ENCODE measurements around the gene TXNDC16. TPM values are rescaled to one million over a fixed set of nuclear protein-coding genes. Genes with fewer than 3 reads are reported as not detected.

The TXNDC16 gene
- total RNA-seq, 2 experiments from 2014 or later: 21.6 to 26.5 TPM

- no TSS peak for BruUV-seq (replicated peaks)
- no peak overlapping the region for H2AFZ ChIP-seq (ENCODE audit: low read length)
These were observed 90.6 kb downstream of the TXNDC16 start for GRCh38 chr14:52461721-52462120.

DNA sequence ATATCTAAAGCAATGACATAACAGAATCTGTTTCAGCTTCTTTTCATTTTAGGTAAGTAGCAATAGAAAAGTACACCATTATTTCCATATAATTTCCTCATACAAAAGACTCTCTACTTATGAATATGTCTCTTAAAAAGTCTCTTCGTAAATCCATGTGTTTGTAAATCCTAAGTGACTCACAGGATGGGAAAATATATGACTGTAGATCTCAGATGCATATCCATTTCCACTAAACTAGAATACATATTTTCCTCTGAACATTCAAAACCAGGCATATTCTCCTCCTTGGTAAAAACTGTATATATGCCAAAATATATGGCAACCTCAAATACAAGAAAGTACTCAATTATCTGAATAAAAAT is 93.6 kb downstream of the TXNDC16 start:
- CTCF ChIA-PET (ENCODE audit: unreplicated experiment): no interaction called here
- intact Hi-C loops (cut with micrococcal nuclease; ENCODE audit: unreplicated experiment): no loop called here
- TF ChIP-seq EZH2phosphoT487 (IDR thresholded peaks at IDR 0.05; ENCODE audit: borderline replicate concordance, low read depth, low read length): no peak

More at GRCh38 chr14:52461721-52462120, 90.6 kb downstream of the TXNDC16 start:
- H3K4me2 ChIP-seq (ENCODE audit: low read length): no peak overlapping the region
- H3K9me3 ChIP-seq (ENCODE audit: low read length): no peaks in the 10 kb centered on the region
- intact Hi-C loops (cut with micrococcal nuclease; ENCODE audit: unreplicated experiment): no loop called here
- no peaks in the 10 kb centered on the region for H3K4me1 ChIP-seq (ENCODE audit: insufficient read depth, low read length, poor library complexity, severe bottlenecking)
- H4K20me1 ChIP-seq (ENCODE audit: insufficient read depth, low read length): no peaks in the 10 kb centered on the region
- peaks cover 34% of the 10 kb centered on the region for H3K36me3 ChIP-seq (ENCODE audit: insufficient read depth, low read length)
- ChIA-PET CTCF (ENCODE audit: unreplicated experiment) (no interaction called here), POLR2A (interaction anchor here (1.1 to 1.2 kb wide), 2 partner anchors 29 to 35 kb away, joined by 3 read pairs; no protein-coding TSS in a partner anchor)
- no peak overlapping the region for H3K27ac ChIP-seq (ENCODE audit: low read depth, low read length, poor library complexity, severe bottlenecking)
- TF ChIP-seq CTCF (conservative IDR thresholded peaks at IDR 0.05; ENCODE audit: low read length) (no peak), EZH2phosphoT487 (IDR thresholded peaks at IDR 0.05; ENCODE audit: borderline replicate concordance, low read depth, low read length) (no peak)
- peak; percentile 3 for DNase-seq (ENCODE audit: low spot score)
- no peak overlapping the region for H3K4me3 ChIP-seq (ENCODE audit: low read depth, low read length, poor library complexity, severe bottlenecking)
- H3K79me2 ChIP-seq (ENCODE audit: insufficient read depth, low read depth, low read length): no peaks in the 10 kb centered on the region
- H3K9me2 ChIP-seq (ENCODE audit: insufficient read depth, low read length): no peaks in the 10 kb centered on the region

DNA sequence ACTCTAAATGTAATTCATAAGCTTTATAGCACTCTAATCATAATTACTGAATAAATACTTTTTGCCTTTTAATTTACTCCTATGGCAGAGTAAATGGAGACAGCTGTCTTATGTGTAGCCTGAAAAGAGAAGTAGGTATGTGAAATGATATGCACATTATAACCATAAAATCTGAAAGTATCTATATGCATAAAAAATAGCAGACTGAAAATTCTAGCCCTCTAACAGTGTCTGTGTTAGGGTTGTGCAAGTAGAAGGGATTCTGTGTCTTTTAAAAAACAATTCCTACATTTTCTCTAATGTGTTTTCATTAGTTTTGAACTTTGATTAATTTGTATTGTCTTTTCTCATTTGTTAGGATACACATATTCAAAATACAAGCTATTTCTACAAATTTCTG is 94.9 kb downstream of the TXNDC16 start:
- TF ChIP-seq EZH2phosphoT487 (IDR thresholded peaks at IDR 0.05; ENCODE audit: borderline replicate concordance, low read depth, low read length) (no peak), CTCF (conservative IDR thresholded peaks at IDR 0.05; ENCODE audit: low read length) (no peak)
- Histone ChIP-seq H3K79me2 (ENCODE audit: insufficient read depth, low read depth, low read length) (no peaks in the 10 kb centered on the region), H3K4me1 (ENCODE audit: insufficient read depth, low read length, poor library complexity, severe bottlenecking) (no peaks in the 10 kb centered on the region), H3K4me3 (ENCODE audit: low read depth, low read length, poor library complexity, severe bottlenecking) (no peak overlapping the region), H4K20me1 (ENCODE audit: insufficient read depth, low read length) (no peaks in the 10 kb centered on the region), H3K9me2 (ENCODE audit: insufficient read depth, low read length) (no peaks in the 10 kb centered on the region), H3K27ac (ENCODE audit: low read depth, low read length, poor library complexity, severe bottlenecking) (no peak overlapping the region), H3K9me3 (ENCODE audit: low read length) (no peaks in the 10 kb centered on the region), H2AFZ (ENCODE audit: low read length) (no peak overlapping the region), H3K4me2 (ENCODE audit: low read length) (no peak overlapping the region), H3K36me3 (ENCODE audit: insufficient read depth, low read length) (peaks cover 40% of the 10 kb centered on the region)
- no TSS peak for BruUV-seq (replicated peaks)
- CTCF ChIA-PET (ENCODE audit: unreplicated experiment): no interaction called here
- intact Hi-C loops (cut with micrococcal nuclease; ENCODE audit: unreplicated experiment): no loop called here
- DNase-seq (ENCODE audit: low spot score): no peak
- POLR2A ChIA-PET: interaction anchor here (0.6 to 0.9 kb wide), 3 partner anchors 152 to 634 kb away, joined by 3 to 6 read pairs (median 3); no protein-coding TSS in a partner anchor

More for the DNA sequence above, 93.6 kb downstream of the TXNDC16 start:
- no TSS peak for BruUV-seq (replicated peaks)
- Histone ChIP-seq H3K9me3 (ENCODE audit: low read length) (no peaks in the 10 kb centered on the region), H3K4me1 (ENCODE audit: insufficient read depth, low read length, poor library complexity, severe bottlenecking) (no peaks in the 10 kb centered on the region), H3K4me2 (ENCODE audit: low read length) (no peak overlapping the region), H3K9me2 (ENCODE audit: insufficient read depth, low read length) (no peaks in the 10 kb centered on the region), H4K20me1 (ENCODE audit: insufficient read depth, low read length) (no peaks in the 10 kb centered on the region), H2AFZ (ENCODE audit: low read length) (no peak overlapping the region), H3K36me3 (ENCODE audit: insufficient read depth, low read length) (peaks cover 38% of the 10 kb centered on the region), H3K79me2 (ENCODE audit: insufficient read depth, low read depth, low read length) (no peaks in the 10 kb centered on the region), H3K4me3 (ENCODE audit: low read depth, low read length, poor library complexity, severe bottlenecking) (no peak overlapping the region), H3K27ac (ENCODE audit: low read depth, low read length, poor library complexity, severe bottlenecking) (no peak overlapping the region)
- POLR2A ChIA-PET: interaction anchor here (1.1 kb wide), 1 partner anchor 11 kb away, joined by 4 read pairs; no protein-coding TSS in a partner anchor
- DNase-seq (ENCODE audit: low spot score): no peak

Data from OCI-LY7 (cell line).